ENCODE results near the gene IL25.
A peak's percentile ranks its signal among the peaks of the same experiment; 100 is the strongest.
"Not testable (repeated sequence)": the region's sequence is repeated elsewhere in the genome, so short reads cannot be mapped to it uniquely, and the experiment has no call there.

The IL25 gene

DNA sequence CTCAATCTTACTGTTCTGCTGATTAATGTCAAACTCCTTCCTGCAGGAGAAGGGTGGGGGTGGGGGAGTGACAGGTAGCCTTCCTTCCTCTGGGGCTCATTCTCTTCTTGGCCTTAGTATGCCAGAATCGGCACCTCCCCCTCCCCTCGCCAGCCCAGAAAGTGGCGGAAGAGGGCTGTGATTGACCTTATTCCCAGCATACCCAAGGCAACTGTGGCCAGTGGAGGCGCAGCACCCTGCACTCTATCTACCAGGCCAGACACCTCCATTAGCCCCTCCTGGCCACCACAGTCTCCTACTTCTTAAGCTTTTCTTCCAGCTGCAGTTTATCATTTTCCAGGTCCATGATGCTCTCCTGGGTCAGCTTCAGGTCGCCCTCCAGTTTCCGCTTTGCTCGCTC is 20.0 kb downstream of the IL25 start:
- DNase-seq, result no peak

GRCh38 chr14:23396126-23396525 is 23.5 kb downstream of the IL25 start:
- DNase-seq, result no peak

GRCh38 chr14:23396781-23397407 is 24.3 kb downstream of the IL25 start:
- DNase-seq, result no peak

- no peak for DNase-seq
Measured at GRCh38 chr14:23398348-23398747, 25.7 kb downstream of the IL25 start.

- no peak for DNase-seq
Measured at GRCh38 chr14:23399136-23399535, 26.5 kb downstream of the IL25 start.

DNA sequence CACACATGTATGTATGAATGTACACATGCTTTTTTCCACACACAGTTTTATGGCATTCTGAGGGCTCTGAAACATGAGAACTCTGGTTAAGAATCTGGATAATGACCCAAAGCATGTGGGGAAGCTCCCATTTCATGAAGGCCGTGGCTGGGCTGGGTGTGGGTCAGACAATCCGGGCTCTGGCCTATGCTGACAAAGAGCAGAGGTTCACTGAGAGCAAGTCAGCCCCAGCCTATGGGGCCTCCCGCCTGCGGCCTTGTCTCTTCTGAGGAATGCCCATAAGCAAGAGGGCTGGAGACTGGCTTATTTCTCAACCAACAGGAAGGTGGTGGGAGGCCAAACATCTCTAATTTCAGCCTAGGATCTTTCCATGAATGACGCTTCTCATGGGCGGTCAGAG is 27.0 kb downstream of the IL25 start:
- no peak for DNase-seq

DNA sequence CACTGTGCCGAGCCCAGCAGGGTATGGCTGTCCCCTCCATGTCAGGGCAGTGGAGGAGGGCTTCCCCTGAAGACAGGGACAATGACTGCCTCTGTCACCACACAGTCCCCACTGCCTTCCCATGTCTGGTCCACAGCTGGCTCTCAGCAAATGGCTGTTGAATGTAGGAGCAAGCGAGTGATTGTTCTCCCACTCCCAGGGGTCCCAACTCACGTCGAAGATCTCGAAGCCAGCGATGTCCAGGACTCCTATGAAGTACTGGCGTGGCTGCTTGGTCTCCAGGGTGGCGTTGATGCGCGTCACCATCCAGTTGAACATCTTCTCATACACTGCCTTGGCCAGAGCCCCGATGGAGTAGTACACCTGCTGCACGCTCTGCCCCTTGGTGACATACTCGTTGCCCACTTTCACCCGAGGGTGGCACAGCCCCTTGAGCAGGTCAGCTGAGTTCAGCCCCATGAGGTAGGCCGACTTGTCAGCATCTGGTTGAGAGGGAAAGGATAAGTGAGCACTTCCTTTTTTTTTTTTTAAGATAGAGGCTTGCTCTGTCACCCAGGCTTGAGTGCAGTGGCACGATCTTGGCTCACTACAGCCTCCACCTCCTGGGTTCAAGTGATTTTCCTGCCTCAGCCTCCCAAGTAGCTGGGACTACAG is 28.0 kb downstream of the IL25 start:
- not testable (repeated sequence) for DNase-seq

GRCh38 chr14:23401291-23401690 is 28.7 kb downstream of the IL25 start:
- DNase-seq, result no peak

DNA sequence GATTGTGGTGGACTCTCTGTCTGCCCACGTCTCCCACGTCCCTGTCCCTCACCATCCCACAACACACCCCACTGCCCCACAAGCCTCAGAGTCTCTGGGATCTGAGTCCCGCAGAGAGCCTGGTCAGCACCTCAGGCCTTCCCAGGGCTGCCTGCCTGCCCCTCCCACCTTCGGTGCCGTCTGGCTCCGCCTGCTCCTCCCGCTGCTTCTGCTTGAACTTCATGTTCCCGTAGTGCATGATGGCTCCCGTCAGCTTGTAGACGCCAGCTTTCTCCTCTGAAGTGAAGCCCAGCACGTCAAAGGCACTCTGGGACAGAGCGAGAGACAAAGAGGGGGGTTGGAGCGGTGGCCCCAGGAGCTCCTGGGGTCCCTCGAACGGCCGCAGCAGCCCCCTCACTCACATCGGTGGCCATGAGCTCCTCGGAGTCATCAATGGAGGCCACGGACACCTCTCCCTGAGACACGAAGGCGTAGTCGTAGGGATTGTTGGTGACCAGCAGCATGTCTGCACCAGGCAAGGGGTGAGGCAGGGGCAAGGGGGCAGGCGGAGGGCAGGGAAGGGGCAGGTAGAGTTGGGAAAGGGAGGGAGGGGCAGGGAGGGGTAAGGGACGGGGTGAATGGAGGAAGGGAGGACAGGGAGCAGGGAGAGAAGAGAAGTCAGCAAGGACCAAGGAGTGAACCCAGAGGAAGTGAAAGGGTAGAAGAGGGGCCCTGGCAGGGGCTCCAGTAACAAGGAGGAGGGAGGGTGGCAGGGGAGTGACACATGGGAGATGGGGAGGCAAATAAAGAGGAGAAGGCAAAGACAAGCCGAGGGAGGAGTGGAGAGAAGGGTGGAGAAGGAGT is 29.9 kb downstream of the IL25 start:
- DNase-seq, result no peak

- DNase-seq, result no peak
Measured at GRCh38 chr14:23403139-23403438, 30.5 kb downstream of the IL25 start.

GRCh38 chr14:23403908-23404307 is 31.3 kb downstream of the IL25 start:
- DNase-seq, result no peak

DNA sequence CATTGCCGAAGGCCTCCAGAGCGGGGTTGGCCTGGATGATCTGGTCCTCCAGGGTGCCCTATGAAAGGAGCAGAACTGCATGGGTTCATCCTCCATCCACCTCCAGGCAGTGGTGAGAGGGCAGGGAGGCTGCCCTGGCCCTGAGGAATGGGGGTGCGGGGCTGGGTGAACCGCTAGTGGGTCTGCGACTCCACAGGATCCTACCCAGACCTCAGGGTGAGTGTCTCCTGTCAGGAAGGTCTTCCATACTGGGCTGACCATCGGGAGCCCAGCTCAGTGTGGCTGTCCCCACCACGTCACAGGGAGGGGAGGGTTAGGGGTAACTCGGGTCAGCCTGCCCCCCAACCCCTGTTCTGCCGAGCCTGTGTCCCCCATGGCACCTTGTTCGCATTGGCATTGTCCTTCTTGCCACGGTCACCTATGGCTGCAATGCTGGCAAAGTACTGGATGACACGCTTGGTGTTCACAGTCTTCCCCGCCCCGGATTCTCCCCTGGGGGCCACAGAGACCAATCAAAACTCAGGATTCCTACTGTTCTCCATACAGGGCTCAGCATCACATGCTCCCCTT is 31.8 kb downstream of the IL25 start:
- no peak for DNase-seq

GRCh38 chr14:23405096-23405495 is 32.5 kb downstream of the IL25 start:
- no peak for DNase-seq

DNA sequence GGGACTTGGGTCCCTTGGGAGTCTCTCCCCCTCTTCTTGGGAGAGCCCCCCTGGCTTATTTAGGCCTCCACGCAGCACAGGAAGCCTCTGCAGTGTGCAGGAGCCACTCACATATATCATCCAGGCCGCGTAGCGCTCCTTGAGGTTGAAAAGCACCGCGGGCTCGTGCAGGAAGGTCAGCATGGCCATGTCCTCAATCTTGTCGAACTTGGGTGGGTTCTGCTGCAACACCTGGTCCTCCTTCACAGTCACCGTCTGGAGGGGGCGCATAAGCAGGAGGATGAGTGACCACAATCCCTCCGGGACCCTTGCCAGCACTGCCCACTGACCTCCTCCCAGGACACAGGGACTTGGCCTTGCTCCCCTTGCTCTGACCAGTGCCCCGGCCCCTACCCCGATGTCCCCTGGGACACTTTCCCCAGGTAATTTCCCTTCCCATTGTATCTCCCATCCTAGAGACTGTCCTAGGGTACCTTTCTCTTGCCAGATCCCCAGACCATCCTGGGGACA is 33.0 kb downstream of the IL25 start:
- DNase-seq, result no peak

DNA sequence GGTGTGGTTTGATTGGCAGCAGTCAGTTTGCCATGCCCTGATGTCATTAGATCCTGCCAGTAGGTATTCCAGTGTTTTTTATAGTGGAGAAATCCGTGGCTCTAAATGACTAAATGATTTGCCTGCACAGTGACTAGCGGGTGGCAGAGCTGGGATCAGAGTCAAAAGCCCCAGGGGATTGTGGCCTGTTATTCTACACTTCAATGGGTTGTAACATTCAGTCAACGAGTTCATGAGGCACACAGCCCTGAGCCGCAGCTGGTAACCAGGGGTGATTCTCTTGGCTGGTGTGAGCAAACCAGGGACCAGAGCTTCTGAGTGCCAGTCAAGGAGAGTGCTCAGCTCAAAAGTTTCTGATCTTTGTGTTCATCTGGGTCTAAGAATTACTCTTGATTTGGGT is 33.6 kb downstream of the IL25 start:
- no peak for DNase-seq

DNA sequence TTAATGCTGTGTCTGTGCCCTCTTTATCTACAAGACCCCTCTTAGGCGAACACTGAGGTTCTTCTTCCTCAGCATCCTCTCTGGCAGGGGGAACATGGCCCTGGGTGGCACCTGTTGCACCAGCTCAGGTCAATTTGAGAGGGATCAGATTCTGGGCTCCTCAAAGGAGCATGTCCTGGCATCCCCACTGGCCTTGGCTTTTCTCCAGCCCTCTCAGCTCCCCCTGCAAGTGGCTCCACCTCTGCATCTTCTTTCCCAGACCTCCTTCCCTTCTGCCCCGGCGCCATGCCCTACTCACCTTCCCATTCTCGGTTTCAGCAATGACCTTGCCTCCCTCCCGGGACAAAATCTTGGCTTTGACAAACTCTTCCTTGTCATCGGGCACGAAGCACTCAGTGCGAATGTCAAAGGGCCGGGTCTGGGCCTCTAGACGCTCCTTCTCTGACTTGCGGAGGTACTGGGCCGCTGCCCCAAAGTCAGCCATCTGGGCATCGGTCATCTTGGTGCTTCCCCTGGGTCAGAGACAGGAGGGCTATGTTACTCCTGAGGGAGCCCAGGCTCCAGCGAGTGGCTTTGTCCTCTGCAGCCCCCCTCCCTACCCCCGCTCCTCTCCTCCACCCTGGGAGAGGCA is 34.2 kb downstream of the IL25 start:
- no peak for DNase-seq

DNA sequence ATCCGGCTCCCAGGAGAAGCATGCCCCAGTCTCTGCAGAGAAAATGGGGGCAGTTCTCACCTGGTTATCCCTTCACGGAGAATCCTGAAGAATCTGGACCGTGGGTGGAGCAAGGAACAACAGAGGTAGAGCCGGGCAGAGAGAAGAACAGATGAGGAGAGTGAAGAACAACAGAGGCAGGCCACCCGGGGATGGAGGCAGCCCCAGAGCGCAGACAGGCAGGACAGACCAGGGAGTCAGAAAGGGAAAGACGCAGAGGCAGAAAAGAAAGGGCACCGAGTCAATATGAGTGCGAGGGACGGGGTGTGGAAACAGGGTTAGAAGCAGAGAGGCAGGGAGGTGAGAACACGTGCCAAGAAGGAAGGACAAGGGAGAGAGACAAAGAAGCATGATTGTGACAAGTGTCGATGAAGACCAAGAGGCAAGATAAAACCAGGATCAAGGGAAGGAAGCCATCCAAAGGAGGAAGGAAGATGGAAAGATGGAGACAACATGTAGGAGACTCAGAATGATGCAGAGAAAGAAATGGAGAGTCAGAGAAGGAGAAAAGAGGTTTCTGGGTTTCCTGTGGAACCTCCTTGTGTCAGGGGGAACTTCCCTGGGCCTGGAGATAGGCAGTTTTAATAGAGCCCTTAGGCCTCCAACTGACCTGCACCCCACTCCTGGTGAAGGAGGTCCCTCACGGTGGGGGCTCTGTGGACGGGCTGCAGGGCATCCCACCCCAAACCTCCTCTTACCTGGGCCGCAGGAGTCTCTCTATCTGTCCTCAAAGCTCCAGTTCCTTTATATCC is 35.1 kb downstream of the IL25 start, which contains the start of gene MYH6:
MYH6 (minus strand) TSS at position 758 of the 791 bp plus-strand sequence. CDS start 1,050 bp downstream, outside the sequence.
- DNase-seq, result no peak

- no peak for DNase-seq
Measured at GRCh38 chr14:23408307-23408630, 35.7 kb downstream of the IL25 start.

- peak; percentile 9 for DNase-seq
Measured at GRCh38 chr14:23409475-23409874, 36.9 kb downstream of the IL25 start.

GRCh38 chr14:23409966-23410635 is 37.5 kb downstream of the IL25 start:
- no peak for DNase-seq
